ENCODE results near the gene IGSF10. TPM values are rescaled to one million over a fixed set of nuclear protein-coding genes. Genes with fewer than 3 reads are reported as not detected.

IGSF10 gene
- total RNA-seq, 1 experiment from 2014 or later = 0.66 TPM

DNA sequence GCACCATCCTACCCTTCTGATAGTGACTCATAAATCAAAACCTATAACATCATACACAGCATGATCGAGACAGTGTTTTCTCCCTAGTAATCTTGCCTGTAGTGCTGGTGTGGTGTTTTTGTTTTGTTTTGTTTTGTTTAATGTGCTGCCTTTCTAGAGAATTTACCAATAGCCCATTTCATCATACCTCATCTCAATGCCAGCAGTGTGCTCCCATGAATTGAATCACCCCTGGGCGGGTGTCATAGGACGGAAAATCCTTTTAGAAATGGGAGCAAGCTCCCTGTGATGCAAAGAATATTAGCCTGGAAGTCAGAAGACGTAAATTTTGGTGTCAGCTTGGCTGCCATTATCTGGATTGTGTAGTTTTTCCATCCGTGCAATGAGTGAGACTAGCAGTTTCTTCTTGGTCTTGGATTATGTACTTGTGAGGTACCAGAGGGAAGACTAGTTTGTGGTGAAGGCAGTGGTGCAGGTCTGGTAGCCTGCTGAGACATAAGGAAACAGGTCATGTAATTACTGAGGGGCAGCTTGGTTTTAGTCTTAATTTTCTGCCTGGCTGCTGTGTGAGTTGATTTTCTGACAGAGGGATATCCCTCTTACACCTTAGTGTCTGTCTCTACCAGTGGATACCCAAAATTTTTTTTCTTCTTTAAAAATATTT, 29.9 kb downstream of the IGSF10 start:
- no TSS peak for BruUV-seq (replicated peaks)
- H3K4me3 ChIP-seq (ENCODE audit: low read length) = no peak overlapping the region
- peak overlapping the region; percentile 95; the same call in 1 of the 2 replicates for H3K27ac ChIP-seq (ENCODE audit: low read length)
- H3K79me2 ChIP-seq (ENCODE audit: low read length) = no peaks in the 10 kb centered on the region
- no peaks in the 10 kb centered on the region for H3K36me3 ChIP-seq (ENCODE audit: low read depth, low read length)
- H4K20me1 ChIP-seq (ENCODE audit: low read length) = no peaks in the 10 kb centered on the region
- H2AFZ ChIP-seq (ENCODE audit: low read length) = no peak overlapping the region
- H3K27me3 ChIP-seq (ENCODE audit: low read length) = no peaks in the 10 kb centered on the region
- ATAC-seq (no peak), DNase-seq (no peak)
- H3F3A ChIP-seq (ENCODE audit: low read length, unreplicated experiment) = peaks cover 15% of the 10 kb centered on the region
- no peaks in the 10 kb centered on the region for H3K9me2 ChIP-seq (replicated peaks; ENCODE audit: low read length)
- intact Hi-C loops (cut with micrococcal nuclease) = loop anchor here (5.0 kb wide), 1 partner anchor 204 kb away; no protein-coding TSS in a partner anchor
- H3K4me2 ChIP-seq (ENCODE audit: low read length) = no peak overlapping the region
- H3K4me1 ChIP-seq (ENCODE audit: insufficient read depth, low read length) = peaks cover 49% of the 10 kb centered on the region
- ChIA-PET POLR2A (ENCODE audit: unreplicated experiment) (no interaction called here), CTCF (interaction anchor here (0.6 kb wide), 1 partner anchor 56 kb away, joined by 4 read pairs; no protein-coding TSS in a partner anchor)
- no peaks in the 10 kb centered on the region for H3K9me3 ChIP-seq (ENCODE audit: low read length)
- TF ChIP-seq EZH2 (IDR thresholded peaks at IDR 0.05; ENCODE audit: low read length, unreplicated experiment) (no peak), EZH2phosphoT487 (IDR thresholded peaks at IDR 0.05; ENCODE audit: borderline replicate concordance, low read length) (no peak)
- TF ChIP-seq, protein P1, sequence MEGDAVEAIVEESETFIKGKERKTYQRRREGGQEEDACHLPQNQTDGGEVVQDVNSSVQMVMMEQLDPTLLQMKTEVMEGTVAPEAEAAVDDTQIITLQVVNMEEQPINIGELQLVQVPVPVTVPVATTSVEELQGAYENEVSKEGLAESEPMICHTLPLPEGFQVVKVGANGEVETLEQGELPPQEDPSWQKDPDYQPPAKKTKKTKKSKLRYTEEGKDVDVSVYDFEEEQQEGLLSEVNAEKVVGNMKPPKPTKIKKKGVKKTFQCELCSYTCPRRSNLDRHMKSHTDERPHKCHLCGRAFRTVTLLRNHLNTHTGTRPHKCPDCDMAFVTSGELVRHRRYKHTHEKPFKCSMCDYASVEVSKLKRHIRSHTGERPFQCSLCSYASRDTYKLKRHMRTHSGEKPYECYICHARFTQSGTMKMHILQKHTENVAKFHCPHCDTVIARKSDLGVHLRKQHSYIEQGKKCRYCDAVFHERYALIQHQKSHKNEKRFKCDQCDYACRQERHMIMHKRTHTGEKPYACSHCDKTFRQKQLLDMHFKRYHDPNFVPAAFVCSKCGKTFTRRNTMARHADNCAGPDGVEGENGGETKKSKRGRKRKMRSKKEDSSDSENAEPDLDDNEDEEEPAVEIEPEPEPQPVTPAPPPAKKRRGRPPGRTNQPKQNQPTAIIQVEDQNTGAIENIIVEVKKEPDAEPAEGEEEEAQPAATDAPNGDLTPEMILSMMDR (conservative IDR thresholded peaks at IDR 0.05; ENCODE audit: low read depth, low read length) = no peak
- no peak overlapping the region for H3K9ac ChIP-seq (ENCODE audit: low read length)

DNA sequence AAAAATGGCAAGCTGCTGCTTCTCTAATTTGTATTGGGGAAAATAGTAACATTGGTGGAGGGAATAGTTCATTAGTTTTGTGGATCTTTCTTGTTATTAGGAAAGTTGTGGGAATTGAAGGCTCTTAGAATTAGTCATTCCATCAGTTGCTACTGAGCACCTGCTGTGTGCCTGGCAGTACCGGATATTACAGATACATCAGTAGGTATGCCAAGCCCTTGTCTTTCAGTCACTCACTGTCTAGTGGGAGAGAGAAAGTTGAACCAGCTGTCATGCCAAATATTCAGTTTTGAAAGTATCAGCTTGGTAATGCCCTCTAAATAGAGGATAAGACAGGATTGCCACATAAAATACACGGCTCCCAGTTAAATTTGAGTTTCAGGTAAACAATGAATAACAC, 32.5 kb downstream of the IGSF10 start:
- no peaks in the 10 kb centered on the region for H3K79me2 ChIP-seq (ENCODE audit: low read length)
- H3K36me3 ChIP-seq (ENCODE audit: low read depth, low read length) = no peaks in the 10 kb centered on the region
- no peak overlapping the region for H2AFZ ChIP-seq (ENCODE audit: low read length)
- ChIA-PET POLR2A (ENCODE audit: unreplicated experiment) (no interaction called here), CTCF (no interaction called here)
- no peaks in the 10 kb centered on the region for H3K9me3 ChIP-seq (ENCODE audit: low read length)
- H3K4me2 ChIP-seq (ENCODE audit: low read length) = no peak overlapping the region
- H3K4me3 ChIP-seq (ENCODE audit: low read length) = no peak overlapping the region
- no TSS peak for BruUV-seq (replicated peaks)
- intact Hi-C loops (cut with micrococcal nuclease) = loop anchor here (10.0 kb wide), 1 partner anchor 264 kb away; no protein-coding TSS in a partner anchor
- H3K27me3 ChIP-seq (ENCODE audit: low read length) = no peaks in the 10 kb centered on the region
- TF ChIP-seq EZH2phosphoT487 (IDR thresholded peaks at IDR 0.05; ENCODE audit: borderline replicate concordance, low read length) (no peak), EZH2 (IDR thresholded peaks at IDR 0.05; ENCODE audit: low read length, unreplicated experiment) (no peak)
- TF ChIP-seq, protein P1 (conservative IDR thresholded peaks at IDR 0.05; ENCODE audit: low read depth, low read length) = no peak
- DNase-seq (no peak), ATAC-seq (no peak)
- peaks cover 4% of the 10 kb centered on the region for H3F3A ChIP-seq (ENCODE audit: low read length, unreplicated experiment)
- H3K9me2 ChIP-seq (replicated peaks; ENCODE audit: low read length) = no peaks in the 10 kb centered on the region
- peaks cover 40% of the 10 kb centered on the region for H3K4me1 ChIP-seq (ENCODE audit: insufficient read depth, low read length)
- H3K27ac ChIP-seq (ENCODE audit: low read length) = no peak overlapping the region
- no peaks in the 10 kb centered on the region for H4K20me1 ChIP-seq (ENCODE audit: low read length)
- no peak overlapping the region for H3K9ac ChIP-seq (ENCODE audit: low read length)

DNA sequence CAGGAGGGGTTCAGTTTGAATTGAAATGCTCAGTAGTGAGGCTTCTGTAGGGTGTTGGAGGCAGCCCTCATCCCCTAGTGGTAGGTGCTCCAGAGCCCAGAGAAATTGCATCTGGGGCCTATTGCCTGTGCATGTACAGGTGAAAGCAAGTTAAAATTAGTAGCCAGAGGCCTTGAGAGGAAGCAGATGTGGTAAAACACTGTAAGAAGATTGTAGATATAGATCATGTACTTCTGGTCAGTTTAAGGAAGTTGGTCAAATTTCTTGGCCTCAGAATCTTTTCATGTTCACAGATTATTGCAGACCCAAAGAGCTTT, 34.6 kb downstream of the IGSF10 start:
- Histone ChIP-seq H3K4me1 (ENCODE audit: insufficient read depth, low read length) (peaks cover 19% of the 10 kb centered on the region), H3K27ac (ENCODE audit: low read length) (no peak overlapping the region), H3K79me2 (ENCODE audit: low read length) (no peaks in the 10 kb centered on the region), H3K27me3 (ENCODE audit: low read length) (no peaks in the 10 kb centered on the region), H3K4me2 (ENCODE audit: low read length) (no peak overlapping the region), H3K4me3 (ENCODE audit: low read length) (no peak overlapping the region), H3K36me3 (ENCODE audit: low read depth, low read length) (no peaks in the 10 kb centered on the region), H3K9me2 (replicated peaks; ENCODE audit: low read length) (no peaks in the 10 kb centered on the region), H2AFZ (ENCODE audit: low read length) (0 out of 2 replicates have a peak overlapping the region, but pooled peaks have one; percentile 18), H3K9me3 (ENCODE audit: low read length) (no peaks in the 10 kb centered on the region), H4K20me1 (ENCODE audit: low read length) (no peaks in the 10 kb centered on the region), H3F3A (ENCODE audit: low read length, unreplicated experiment) (no peaks in the 10 kb centered on the region), H3K9ac (ENCODE audit: low read length) (no peak overlapping the region)
- BruUV-seq (replicated peaks) = no TSS peak
- ChIA-PET POLR2A (ENCODE audit: unreplicated experiment) (no interaction called here), CTCF (interaction anchor here (0.5 kb wide), 1 partner anchor 14 kb away, joined by 3 read pairs; no protein-coding TSS in a partner anchor)
- DNase-seq (no peak), ATAC-seq (peak; percentile 12; the same call in 1 of the 2 replicates)
- intact Hi-C loops (cut with micrococcal nuclease) = loop anchor here (10.0 kb wide), 1 partner anchor 261 kb away; no protein-coding TSS in a partner anchor
- TF ChIP-seq EZH2 (IDR thresholded peaks at IDR 0.05; ENCODE audit: low read length, unreplicated experiment) = no peak
- TF ChIP-seq, protein P1 (conservative IDR thresholded peaks at IDR 0.05; ENCODE audit: low read depth, low read length) = peak; percentile 50
